Keratinocyte (primary cell): ENCODE results near the gene THTPA. TPM values are rescaled to one million over a fixed set of nuclear protein-coding genes. Genes with fewer than 3 reads are reported as not detected.

Experiments
- DNase-seq: peaks from one replicate; pipeline ENCODE4 v3.0.0-alpha.2; 2011; ENCODE audit warnings: low read depth, missing footprints, low spot score
- FAIRE-seq: peaks from 2 replicates; lab custom pipeline; 2011; peaks lifted over from hg19 to GRCh38; lab: Jason Lieb, UNC
- H2AFZ ChIP-seq: 2 replicates; pipeline ENCODE4 v1.6.0; 2012; ENCODE audit warnings: low read length, control low read depth, inconsistent platforms; ENCODE audit not compliant: control insufficient read depth
- H3K27ac ChIP-seq: 2 replicates; pipeline ENCODE4 v1.5.1; 2011; ENCODE audit warnings: low read length; ENCODE audit not compliant: control insufficient read depth, insufficient read depth
- H3K27me3 ChIP-seq: 3 replicates; pipeline ENCODE4 v1.6.0; 2011; ENCODE audit warnings: low read length; ENCODE audit not compliant: control insufficient read depth, insufficient read depth; ENCODE audit errors: extremely low read depth
- H3K36me3 ChIP-seq, 2 experiments: 2 replicates in 1 of 2; 3 replicates in 1 of 2; pipeline ENCODE4 v1.5.1; 2011; ENCODE audit warnings: low read length in 2 of 2, mild to moderate bottlenecking in 1 of 2; ENCODE audit not compliant: control insufficient read depth in 2 of 2, insufficient read depth in 2 of 2; ENCODE audit errors: extremely low read depth in 1 of 2
- H3K4me1 ChIP-seq: 3 replicates; pipeline ENCODE4 v1.5.1; 2011; ENCODE audit warnings: low read length; ENCODE audit not compliant: control insufficient read depth, insufficient read depth; ENCODE audit errors: extremely low read depth
- H3K4me2 ChIP-seq: 3 replicates; pipeline ENCODE4 v1.6.0; 2011; ENCODE audit warnings: low read depth, low read length; ENCODE audit not compliant: control insufficient read depth, insufficient read depth; ENCODE audit errors: extremely low read depth
- H3K4me3 ChIP-seq, 3 experiments: fragments of 200-600 bp in 1 of 3; sonication (generic) in 1 of 3; 2 replicates in 2 of 3; 3 replicates in 1 of 3; pipeline ENCODE4 v1.5.1; 2011 to 2016; ENCODE audit warnings: low read length in 3 of 3, mild to moderate bottlenecking in 3 of 3, control low read depth in 2 of 3, inconsistent platforms in 1 of 3, low read depth in 1 of 3, mixed read lengths in 1 of 3, mixed run types in 1 of 3, moderate library complexity in 1 of 3; ENCODE audit not compliant: control insufficient read depth in 2 of 3, insufficient read depth in 2 of 3; ENCODE audit errors: extremely low read depth in 1 of 3
- H3K79me2 ChIP-seq: 2 replicates; pipeline ENCODE4 v1.6.0; 2012; ENCODE audit warnings: low read length; ENCODE audit not compliant: control insufficient read depth, insufficient read depth
- H3K9ac ChIP-seq: 3 replicates; pipeline ENCODE4 v1.6.0; 2011; ENCODE audit warnings: low read length; ENCODE audit not compliant: control insufficient read depth, insufficient read depth; ENCODE audit errors: extremely low read depth
- H3K9me1 ChIP-seq: 3 replicates; pipeline ENCODE4 v1.6.0; 2011; ENCODE audit warnings: low read length; ENCODE audit not compliant: control insufficient read depth, insufficient read depth; ENCODE audit errors: extremely low read depth
- H3K9me3 ChIP-seq: 2 replicates; pipeline ENCODE4 v1.5.1; 2012; ENCODE audit warnings: low read depth, low read length; ENCODE audit not compliant: control insufficient read depth
- H4K20me1 ChIP-seq: 3 replicates; pipeline ENCODE4 v1.6.0; 2011; ENCODE audit warnings: low read length; ENCODE audit not compliant: control insufficient read depth, insufficient read depth; ENCODE audit errors: extremely low read depth
- EZH2 ChIP-seq: IDR thresholded peaks from one replicate; pipeline ENCODE4 v1.6.1; 2012; ENCODE audit warnings: inconsistent platforms, mild to moderate bottlenecking, low read length, moderate library complexity
- dilution Hi-C: fragments of 300-500 bp; cut with MboI; formaldehyde crosslinking; loops from one replicate; pipeline ENCODE4 v1.7.0; 2020; ENCODE audit warnings: low sequenced_read_pairs; ENCODE audit not compliant: extremely low pct_ligation_motif_present
- polyA plus RNA-seq, 5 experiments: library from polyadenylated mRNA; depleted of rRNA in 3 of 5; stranded (reverse) in 3 of 5; stranded (forward) in 1 of 5; unstranded in 1 of 5; fragments of >200 nt; gene quantifications; 1 replicate in 1 of 5; 2 replicates in 3 of 5; 3 replicates in 1 of 5; pipeline versions ENCODE4 v1.2.1 to v1.2.3, GENCODE V29; 2011 to 2012; ENCODE audit warnings: missing spikeins in 2 of 5, low read depth in 1 of 5, low replicate concordance in 1 of 5
- TF ChIP-seq, protein P1 (sequence below), 3 experiments: IDR thresholded peaks in 1 of 3; conservative IDR thresholded peaks in 1 of 3; optimal IDR thresholded peaks in 1 of 3; 2 replicates in 2 of 3; 3 replicates in 1 of 3; pipeline versions ENCODE3 to v1.5.1; 2011; ENCODE audit warnings: low read length in 3 of 3, mild to moderate bottlenecking in 3 of 3, moderate library complexity in 2 of 3, control low read depth in 1 of 3, inconsistent platforms in 1 of 3; ENCODE audit not compliant: insufficient read depth in 2 of 3; ENCODE audit errors: extremely low read depth in 1 of 3

THTPA gene
- polyA plus RNA-seq, 1 donor (not counting 4 experiments of a cell fraction or from before 2014, with no cell fraction given) = 3.2 TPM

DNA sequence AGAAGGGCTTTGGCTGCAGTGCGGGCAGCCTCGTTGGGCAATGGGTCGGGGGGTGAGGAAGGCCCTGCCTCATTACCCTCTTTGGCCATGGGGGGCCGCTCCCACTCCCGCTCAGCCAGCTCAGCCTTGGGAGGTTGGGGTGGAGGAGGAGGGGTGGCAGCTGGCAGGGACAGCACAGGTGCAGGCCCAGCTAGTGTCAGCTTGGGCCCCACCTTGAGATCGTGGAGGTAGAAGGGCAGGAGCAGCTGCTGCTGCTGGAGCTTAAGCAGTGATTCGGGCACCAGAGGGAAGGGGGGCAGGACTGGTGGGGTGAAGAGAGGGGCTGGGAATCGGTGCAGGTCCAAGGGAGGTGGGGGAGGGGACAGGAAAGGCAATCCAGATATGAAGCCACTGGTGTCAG is 30.5 kb upstream of the THTPA start:
- no peak for FAIRE-seq
- no peak overlapping the region for H3K4me2 ChIP-seq
- H4K20me1 ChIP-seq = no peaks in the 10 kb centered on the region
- dilution Hi-C loops = no loop called here
- TF ChIP-seq EZH2 = no peak
- TF ChIP-seq, protein P1, sequence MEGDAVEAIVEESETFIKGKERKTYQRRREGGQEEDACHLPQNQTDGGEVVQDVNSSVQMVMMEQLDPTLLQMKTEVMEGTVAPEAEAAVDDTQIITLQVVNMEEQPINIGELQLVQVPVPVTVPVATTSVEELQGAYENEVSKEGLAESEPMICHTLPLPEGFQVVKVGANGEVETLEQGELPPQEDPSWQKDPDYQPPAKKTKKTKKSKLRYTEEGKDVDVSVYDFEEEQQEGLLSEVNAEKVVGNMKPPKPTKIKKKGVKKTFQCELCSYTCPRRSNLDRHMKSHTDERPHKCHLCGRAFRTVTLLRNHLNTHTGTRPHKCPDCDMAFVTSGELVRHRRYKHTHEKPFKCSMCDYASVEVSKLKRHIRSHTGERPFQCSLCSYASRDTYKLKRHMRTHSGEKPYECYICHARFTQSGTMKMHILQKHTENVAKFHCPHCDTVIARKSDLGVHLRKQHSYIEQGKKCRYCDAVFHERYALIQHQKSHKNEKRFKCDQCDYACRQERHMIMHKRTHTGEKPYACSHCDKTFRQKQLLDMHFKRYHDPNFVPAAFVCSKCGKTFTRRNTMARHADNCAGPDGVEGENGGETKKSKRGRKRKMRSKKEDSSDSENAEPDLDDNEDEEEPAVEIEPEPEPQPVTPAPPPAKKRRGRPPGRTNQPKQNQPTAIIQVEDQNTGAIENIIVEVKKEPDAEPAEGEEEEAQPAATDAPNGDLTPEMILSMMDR (optimal IDR thresholded peaks at IDR 0.05 in 1 of 3, IDR thresholded peaks at IDR 0.05 in 1 of 3, conservative IDR thresholded peaks at IDR 0.05 in 1 of 3; ENCODE audit: extremely low read depth in 1 of 3, insufficient read depth in 2 of 3, low read length in 3 of 3) = no peak
- peaks cover 0 to 3% of the 10 kb centered on the region in 2 experiments for H3K36me3 ChIP-seq
- no peak for DNase-seq
- H3K27me3 ChIP-seq = no peaks in the 10 kb centered on the region
- no peak overlapping the region for H2AFZ ChIP-seq
- no peak overlapping the region for H3K27ac ChIP-seq
- no peaks in the 10 kb centered on the region for H3K9me1 ChIP-seq
- H3K4me3 ChIP-seq = no peak overlapping the region
- H3K9ac ChIP-seq = no peak overlapping the region
- H3K4me1 ChIP-seq = no peaks in the 10 kb centered on the region
- H3K79me2 ChIP-seq = no peaks in the 10 kb centered on the region
- no peaks in the 10 kb centered on the region for H3K9me3 ChIP-seq

DNA sequence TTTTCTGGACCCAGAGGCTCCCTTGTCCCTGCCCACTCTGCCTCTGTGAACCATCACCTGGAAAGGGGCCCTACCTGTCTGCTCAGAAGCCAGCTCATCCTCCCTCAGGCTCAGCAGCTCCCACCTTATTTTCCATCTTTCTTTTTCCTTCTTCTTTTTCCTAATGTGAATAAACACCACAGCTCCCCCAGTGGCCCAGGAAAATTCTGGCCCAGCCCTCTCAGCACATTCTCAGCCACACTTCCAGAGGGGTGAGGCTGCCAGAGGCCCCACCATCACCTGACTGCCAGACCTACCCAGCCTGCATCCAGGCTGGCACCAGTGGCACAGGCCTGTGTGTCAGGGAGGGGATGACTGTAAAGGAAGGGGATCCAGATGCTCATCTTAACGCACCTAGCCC is 27.5 kb upstream of the THTPA start:
- Histone ChIP-seq H3K27me3 (no peaks in the 10 kb centered on the region), H3K4me1 (no peaks in the 10 kb centered on the region), H3K36me3 (peaks cover 0 to 3% of the 10 kb centered on the region in 2 experiments), H3K4me2 (no peak overlapping the region), H2AFZ (no peak overlapping the region), H3K9ac (no peak overlapping the region), H3K9me1 (no peaks in the 10 kb centered on the region), H3K79me2 (no peaks in the 10 kb centered on the region), H3K9me3 (no peaks in the 10 kb centered on the region), H3K4me3 (no peak overlapping the region), H3K27ac (no peak overlapping the region), H4K20me1 (no peaks in the 10 kb centered on the region)
- FAIRE-seq (no peak), DNase-seq (no peak)
- dilution Hi-C loops = no loop called here
- TF ChIP-seq EZH2 = no peak
- TF ChIP-seq, protein P1 (optimal IDR thresholded peaks at IDR 0.05 in 1 of 3, IDR thresholded peaks at IDR 0.05 in 1 of 3, conservative IDR thresholded peaks at IDR 0.05 in 1 of 3; ENCODE audit: extremely low read depth in 1 of 3, insufficient read depth in 2 of 3, low read length in 3 of 3) = peak in 2 of 3 experiments; percentile 21 to 29
